Activated CD4-positive, alpha-beta T cell treated with anti-CD3 and anti-CD28 coated beads, Interleukin-2, amount 50 U/mL, for 16 hours (primary cell): Measurements from ENCODE around the gene DTD1.

Experiments
- DNase-seq: peaks from one replicate; pipeline ENCODE4 v3.0.0-alpha.2; 2020

DTD1 gene

GRCh38 chr20:18805881-18806280, 218.0 kb downstream of the DTD1 start:
- no peak for DNase-seq

- no peak for DNase-seq
These were observed 220.9 kb downstream of the DTD1 start for GRCh38 chr20:18808712-18809111.

GRCh38 chr20:18811186-18811585, 223.3 kb downstream of the DTD1 start:
- no peak for DNase-seq

- DNase-seq, result no peak
These were observed 224.1 kb downstream of the DTD1 start for GRCh38 chr20:18811904-18812303.

DNA sequence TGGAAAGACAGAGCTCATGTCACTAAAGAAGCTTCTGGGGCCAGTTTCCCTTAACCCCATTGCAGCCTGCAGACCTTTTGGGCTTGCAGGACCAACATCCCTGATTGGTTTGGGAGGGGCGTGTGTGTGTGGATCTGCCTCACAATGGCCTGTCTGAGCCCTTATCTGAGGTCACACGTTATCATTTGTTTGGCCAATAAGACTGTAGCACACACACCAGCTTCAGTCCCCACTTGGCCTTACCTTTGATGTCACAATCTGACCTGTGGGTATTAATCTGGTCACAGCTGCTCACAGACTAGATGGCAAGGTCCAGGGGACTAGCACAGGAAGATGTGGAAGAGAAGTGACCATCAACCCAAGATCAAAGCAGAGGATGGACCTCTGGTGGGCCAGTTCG, 225.6 kb downstream of the DTD1 start, which contains the start of gene SCP2D1:
Gene SCP2D1 (plus strand): TSS at position 301 of the 400 bp plus-strand sequence. CDS start 33 bp downstream, at position 334.
- DNase-seq, result no peak

DNA sequence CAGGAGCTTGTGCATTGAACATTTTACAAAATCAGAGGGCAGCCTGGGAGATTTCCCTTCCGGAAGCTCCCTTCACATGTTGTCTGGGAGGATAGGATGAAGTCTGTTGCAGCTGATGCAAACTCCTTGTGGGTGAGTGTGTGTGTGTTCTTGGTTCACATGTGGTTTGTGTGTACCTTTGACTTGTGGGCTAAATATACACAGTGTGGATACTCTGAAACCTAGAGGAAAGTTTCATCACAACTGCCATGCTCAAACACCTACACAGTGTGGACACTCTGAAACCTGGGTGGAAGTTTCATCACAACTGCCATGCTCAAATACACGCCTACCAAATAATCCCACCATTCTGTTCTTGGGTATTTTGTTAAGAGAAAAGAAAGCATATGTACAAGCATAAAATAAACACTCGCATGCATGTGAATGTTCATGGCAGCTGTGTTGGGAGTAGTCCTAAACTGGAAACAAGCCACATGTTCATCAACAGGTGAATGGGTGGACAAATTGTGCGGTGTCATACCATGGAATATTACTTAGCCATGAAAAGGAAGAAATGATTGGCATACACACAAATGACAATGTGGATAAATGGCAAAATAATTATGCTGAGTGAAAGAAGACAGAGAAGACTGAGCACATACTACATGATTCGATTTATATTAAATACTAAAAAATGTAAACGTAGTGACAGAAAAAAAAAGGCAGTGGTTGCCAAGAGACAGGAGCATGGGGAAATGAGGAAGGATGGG, 227.5 kb downstream of the DTD1 start:
- no peak for DNase-seq
